GM12872 (cell line): Measurements from ENCODE around the gene CLPTM1.

Experiments
- CTCF ChIP-seq: IDR thresholded peaks from 3 replicates; pipeline ENCODE4 v1.5.1; 2011; ENCODE audit warnings: low read depth, mild to moderate bottlenecking, low read length, moderate library complexity; ENCODE audit not compliant: insufficient read depth

Gene CLPTM1

GRCh38 chr19:44939668-44940067, 15.5 kb upstream of the CLPTM1 start:
- TF ChIP-seq CTCF, result no peak

GRCh38 chr19:44942067-44942571, 13.1 kb upstream of the CLPTM1 start, which contains the start of gene APOC4:
TSS of gene APOC4 (plus strand) at chr19:44942237. CDS start at chr19:44942278, 41 bp downstream.
- TF ChIP-seq CTCF, result no peak

DNA sequence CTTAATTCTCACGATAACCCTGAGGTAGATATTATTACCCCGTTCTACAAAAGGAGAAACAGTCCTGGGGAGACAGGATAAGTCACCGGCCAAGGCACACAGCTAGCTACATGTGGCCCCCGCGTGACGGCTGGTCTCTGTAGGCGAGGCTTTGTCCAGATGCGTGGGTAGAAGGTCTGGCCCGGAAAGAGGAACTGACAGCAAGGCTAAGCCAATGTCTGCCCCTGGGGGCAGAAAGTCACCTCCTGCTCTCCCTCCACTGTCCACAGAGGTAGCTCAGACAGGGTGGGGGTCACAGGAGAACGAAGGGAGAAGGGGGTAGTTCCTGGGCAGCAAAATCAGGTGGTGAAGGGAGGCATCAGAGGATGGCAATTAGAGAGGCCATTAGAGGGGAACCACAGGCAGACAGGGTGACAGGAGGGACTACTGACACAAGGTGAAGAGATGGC, 11.4 kb upstream of the CLPTM1 start:
- TF ChIP-seq CTCF, result peak; percentile 30; the same call in 2 of the 3 replicates

GRCh38 chr19:44947041-44947581, 8.1 kb upstream of the CLPTM1 start:
- no peak for TF ChIP-seq CTCF

DNA sequence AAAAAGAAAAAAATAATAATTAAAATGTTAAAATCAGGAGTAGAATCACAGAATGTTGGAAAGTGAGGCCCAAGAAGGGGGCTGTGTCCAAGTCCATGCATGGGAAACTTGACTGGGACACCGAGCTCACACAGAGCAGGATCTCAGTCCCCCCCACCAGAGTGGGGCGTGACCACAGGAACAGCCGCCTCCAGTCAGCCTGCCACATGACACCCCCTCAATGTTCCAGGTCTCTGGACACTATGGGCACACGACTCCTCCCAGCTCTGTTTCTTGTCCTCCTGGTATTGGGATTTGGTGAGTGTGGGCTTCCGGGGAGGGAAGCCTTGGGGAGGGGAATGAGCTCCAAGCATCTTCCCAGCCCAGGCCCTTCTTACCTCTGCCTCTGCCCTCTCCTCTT, 6.9 kb upstream of the CLPTM1 start:
- TF ChIP-seq CTCF, result no peak

DNA sequence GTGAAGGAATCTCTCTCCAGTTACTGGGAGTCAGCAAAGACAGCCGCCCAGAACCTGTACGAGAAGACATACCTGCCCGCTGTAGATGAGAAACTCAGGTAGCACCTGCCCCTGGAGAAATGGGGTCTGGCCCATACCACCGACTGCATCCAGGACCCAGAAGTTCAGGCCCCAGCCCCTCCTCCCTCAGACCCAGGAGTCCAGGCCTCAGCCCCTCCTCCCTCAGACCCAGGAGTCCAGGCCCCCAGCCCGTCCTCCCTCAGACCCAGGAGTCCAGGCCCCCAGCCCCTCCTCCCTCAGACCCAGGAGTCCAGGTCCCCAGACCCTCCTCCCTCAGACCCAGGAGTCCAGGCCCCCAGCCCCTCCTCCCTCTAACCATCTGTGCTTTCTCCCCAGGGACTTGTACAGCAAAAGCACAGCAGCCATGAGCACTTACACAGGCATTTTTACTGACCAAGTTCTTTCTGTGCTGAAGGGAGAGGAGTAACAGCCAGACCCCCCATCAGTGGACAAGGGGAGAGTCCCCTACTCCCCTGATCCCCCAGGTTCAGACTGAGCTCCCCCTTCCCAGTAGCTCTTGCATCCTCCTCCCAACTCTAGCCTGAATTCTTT, 6.3 kb upstream of the CLPTM1 start:
- no peak for TF ChIP-seq CTCF

DNA sequence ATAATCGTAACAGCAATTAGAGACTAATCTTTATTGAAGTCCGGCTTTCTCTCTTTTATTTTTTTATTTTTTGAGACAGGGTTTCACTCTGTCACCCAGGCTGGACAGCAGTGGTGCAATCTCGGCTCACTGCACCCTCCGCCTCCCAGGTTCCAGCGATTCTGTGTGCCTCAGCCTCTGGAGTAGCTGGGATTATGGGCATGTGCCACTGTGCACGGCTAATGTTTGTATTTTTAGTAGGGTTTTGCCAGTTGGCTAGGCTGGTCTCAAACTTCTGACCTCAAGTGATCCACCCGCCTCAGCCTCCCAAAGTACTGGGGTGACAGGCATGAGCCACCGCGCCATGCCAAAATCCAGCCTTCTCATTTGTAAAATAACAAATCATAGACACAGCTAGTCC, 5.6 kb upstream of the CLPTM1 start:
- TF ChIP-seq CTCF, result no peak
